ENCODE results near the gene PCAT6. TPM values are rescaled to one million over a fixed set of nuclear protein-coding genes. Genes with fewer than 3 reads are reported as not detected.
"Not testable (repeated sequence)": the region's sequence is repeated elsewhere in the genome, so short reads cannot be mapped to it uniquely, and the experiment has no call there.

PCAT6 gene
- polyA plus RNA-seq, 2 of the 4 experiments (the other 2 are of a cell fraction): 2.3 to 2.4 TPM

GRCh38 chr1:202829223-202829622 is 18.5 kb downstream of the PCAT6 start:
- peak; percentile 79 for TF ChIP-seq ZC3H11A (IDR thresholded peaks at IDR 0.05)
- DNase-seq (ENCODE audit: low read depth in 1 of 2, low spot score in 1 of 2); H3K27ac ChIP-seq; H3K9me3 ChIP-seq; POLR2A ChIA-PET; H3K4me2 ChIP-seq; H3K4me1 ChIP-seq; FAIRE-seq; ATAC-seq; H3K4me3 ChIP-seq; CTCF ChIA-PET: not testable (repeated sequence)
- WGBS (ENCODE audit: missing lambda C conversion rate): 79% methylated on average over 9 of the region's 9 CpGs

DNA sequence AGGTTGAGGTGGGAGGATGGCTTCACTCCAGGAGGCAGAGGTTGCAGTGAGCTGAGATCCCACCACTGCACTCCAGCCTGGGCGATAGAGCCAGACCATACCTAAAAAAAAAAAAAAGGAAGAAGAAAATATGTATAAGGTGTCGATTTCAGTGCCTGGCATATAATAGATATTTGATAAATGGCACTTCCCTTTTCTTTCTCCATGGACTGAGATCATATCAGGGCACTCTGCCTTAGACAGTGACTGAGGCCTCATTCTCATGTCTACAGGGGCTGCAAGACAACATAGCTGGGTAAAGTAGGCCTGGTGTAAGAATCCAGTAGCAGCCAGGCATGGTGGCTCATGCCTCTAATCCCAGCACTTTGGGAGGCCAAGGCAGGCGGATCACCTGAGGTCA is 21.2 kb downstream of the PCAT6 start:
- TF ChIP-seq RFX5 (IDR thresholded peaks at IDR 0.05) (no peak), RARB (CRISPR knock-in tag; IDR thresholded peaks at IDR 0.05) (no peak), NR3C1 (IDR thresholded peaks at IDR 0.05) (no peak), MYC (IDR thresholded peaks at IDR 0.05; ENCODE audit: borderline replicate concordance, low read length) (no peak), ZC3H11A (IDR thresholded peaks at IDR 0.05) (no peak), FOSB (CRISPR knock-in tag; IDR thresholded peaks at IDR 0.05) (no peak)
- TF ChIP-seq, protein P1, sequence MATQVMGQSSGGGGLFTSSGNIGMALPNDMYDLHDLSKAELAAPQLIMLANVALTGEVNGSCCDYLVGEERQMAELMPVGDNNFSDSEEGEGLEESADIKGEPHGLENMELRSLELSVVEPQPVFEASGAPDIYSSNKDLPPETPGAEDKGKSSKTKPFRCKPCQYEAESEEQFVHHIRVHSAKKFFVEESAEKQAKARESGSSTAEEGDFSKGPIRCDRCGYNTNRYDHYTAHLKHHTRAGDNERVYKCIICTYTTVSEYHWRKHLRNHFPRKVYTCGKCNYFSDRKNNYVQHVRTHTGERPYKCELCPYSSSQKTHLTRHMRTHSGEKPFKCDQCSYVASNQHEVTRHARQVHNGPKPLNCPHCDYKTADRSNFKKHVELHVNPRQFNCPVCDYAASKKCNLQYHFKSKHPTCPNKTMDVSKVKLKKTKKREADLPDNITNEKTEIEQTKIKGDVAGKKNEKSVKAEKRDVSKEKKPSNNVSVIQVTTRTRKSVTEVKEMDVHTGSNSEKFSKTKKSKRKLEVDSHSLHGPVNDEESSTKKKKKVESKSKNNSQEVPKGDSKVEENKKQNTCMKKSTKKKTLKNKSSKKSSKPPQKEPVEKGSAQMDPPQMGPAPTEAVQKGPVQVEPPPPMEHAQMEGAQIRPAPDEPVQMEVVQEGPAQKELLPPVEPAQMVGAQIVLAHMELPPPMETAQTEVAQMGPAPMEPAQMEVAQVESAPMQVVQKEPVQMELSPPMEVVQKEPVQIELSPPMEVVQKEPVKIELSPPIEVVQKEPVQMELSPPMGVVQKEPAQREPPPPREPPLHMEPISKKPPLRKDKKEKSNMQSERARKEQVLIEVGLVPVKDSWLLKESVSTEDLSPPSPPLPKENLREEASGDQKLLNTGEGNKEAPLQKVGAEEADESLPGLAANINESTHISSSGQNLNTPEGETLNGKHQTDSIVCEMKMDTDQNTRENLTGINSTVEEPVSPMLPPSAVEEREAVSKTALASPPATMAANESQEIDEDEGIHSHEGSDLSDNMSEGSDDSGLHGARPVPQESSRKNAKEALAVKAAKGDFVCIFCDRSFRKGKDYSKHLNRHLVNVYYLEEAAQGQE (IDR thresholded peaks at IDR 0.05): no peak
- ChIA-PET POLR2A (no interaction called here), CTCF (no interaction called here)
- H3K4me3 ChIP-seq: no peak overlapping the region
- H3K9me3 ChIP-seq: no peaks in the 10 kb centered on the region
- no peak for DNase-seq (ENCODE audit: low read depth in 1 of 2, low spot score in 1 of 2)
- no peak for FAIRE-seq
- no peaks in the 10 kb centered on the region for H3K4me1 ChIP-seq
- WGBS (ENCODE audit: missing lambda C conversion rate): 57% methylated on average over 3 of the region's 3 CpGs
- no peak overlapping the region for H3K4me2 ChIP-seq
- H3K27ac ChIP-seq: no peak overlapping the region
- ATAC-seq: no peak

GRCh38 chr1:202834771-202835547 is 24.2 kb downstream of the PCAT6 start:
- 0 out of 6 replicates have a peak, but pooled peaks of 1 of the 2 experiments have one; percentile 24 for ATAC-seq
- Histone ChIP-seq H3K4me3 (no peak overlapping the region), H3K27ac (no peak overlapping the region), H3K4me1 (no peaks in the 10 kb centered on the region), H3K9me3 (no peaks in the 10 kb centered on the region), H3K4me2 (no peak overlapping the region)
- TF ChIP-seq POLR2A (IDR thresholded peaks at IDR 0.05; ENCODE audit: low read length) (no peak), RARB (CRISPR knock-in tag; IDR thresholded peaks at IDR 0.05) (no peak), RAD21 (conservative IDR thresholded peaks at IDR 0.05 in 1 of 2, IDR thresholded peaks at IDR 0.05 in 1 of 2) (no peak), EP300 (IDR thresholded peaks at IDR 0.05) (no peak), CHD2 (IDR thresholded peaks at IDR 0.05; ENCODE audit: low read length, partially characterized antibody) (no peak), RCOR1 (IDR thresholded peaks at IDR 0.05; ENCODE audit: low read depth, low read length) (no peak), HEYL (CRISPR knock-in tag; IDR thresholded peaks at IDR 0.05) (no peak), JUNB (IDR thresholded peaks at IDR 0.05) (no peak), SREBF2 (IDR thresholded peaks at IDR 0.05) (no peak), CBX8 (IDR thresholded peaks at IDR 0.05) (no peak), NFE2L2 (conservative IDR thresholded peaks at IDR 0.05; ENCODE audit: low read length) (no peak), FOSB (CRISPR knock-in tag; IDR thresholded peaks at IDR 0.05) (no peak), PHF8 (IDR thresholded peaks at IDR 0.05; ENCODE audit: borderline replicate concordance, low read depth) (no peak), MAFK (IDR thresholded peaks at IDR 0.05; ENCODE audit: partially characterized antibody) (no peak), HOXA7 (CRISPR knock-in tag; IDR thresholded peaks at IDR 0.05) (no peak)
- TF ChIP-seq, protein P2, sequence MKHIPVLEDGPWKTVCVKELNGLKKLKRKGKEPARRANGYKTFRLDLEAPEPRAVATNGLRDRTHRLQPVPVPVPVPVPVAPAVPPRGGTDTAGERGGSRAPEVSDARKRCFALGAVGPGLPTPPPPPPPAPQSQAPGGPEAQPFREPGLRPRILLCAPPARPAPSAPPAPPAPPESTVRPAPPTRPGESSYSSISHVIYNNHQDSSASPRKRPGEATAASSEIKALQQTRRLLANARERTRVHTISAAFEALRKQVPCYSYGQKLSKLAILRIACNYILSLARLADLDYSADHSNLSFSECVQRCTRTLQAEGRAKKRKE (CRISPR knock-in tag; IDR thresholded peaks at IDR 0.05; ENCODE audit: low read depth): no peak
- TF ChIP-seq, protein P3, sequence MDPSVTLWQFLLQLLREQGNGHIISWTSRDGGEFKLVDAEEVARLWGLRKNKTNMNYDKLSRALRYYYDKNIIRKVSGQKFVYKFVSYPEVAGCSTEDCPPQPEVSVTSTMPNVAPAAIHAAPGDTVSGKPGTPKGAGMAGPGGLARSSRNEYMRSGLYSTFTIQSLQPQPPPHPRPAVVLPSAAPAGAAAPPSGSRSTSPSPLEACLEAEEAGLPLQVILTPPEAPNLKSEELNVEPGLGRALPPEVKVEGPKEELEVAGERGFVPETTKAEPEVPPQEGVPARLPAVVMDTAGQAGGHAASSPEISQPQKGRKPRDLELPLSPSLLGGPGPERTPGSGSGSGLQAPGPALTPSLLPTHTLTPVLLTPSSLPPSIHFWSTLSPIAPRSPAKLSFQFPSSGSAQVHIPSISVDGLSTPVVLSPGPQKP (IDR thresholded peaks at IDR 0.05; ENCODE audit: low read depth, low read length): no peak
- TF ChIP-seq, protein P4, sequence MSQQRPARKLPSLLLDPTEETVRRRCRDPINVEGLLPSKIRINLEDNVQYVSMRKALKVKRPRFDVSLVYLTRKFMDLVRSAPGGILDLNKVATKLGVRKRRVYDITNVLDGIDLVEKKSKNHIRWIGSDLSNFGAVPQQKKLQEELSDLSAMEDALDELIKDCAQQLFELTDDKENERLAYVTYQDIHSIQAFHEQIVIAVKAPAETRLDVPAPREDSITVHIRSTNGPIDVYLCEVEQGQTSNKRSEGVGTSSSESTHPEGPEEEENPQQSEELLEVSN (IDR thresholded peaks at IDR 0.05; ENCODE audit: borderline replicate concordance, low read depth): no peak
- TF ChIP-seq, protein P5, sequence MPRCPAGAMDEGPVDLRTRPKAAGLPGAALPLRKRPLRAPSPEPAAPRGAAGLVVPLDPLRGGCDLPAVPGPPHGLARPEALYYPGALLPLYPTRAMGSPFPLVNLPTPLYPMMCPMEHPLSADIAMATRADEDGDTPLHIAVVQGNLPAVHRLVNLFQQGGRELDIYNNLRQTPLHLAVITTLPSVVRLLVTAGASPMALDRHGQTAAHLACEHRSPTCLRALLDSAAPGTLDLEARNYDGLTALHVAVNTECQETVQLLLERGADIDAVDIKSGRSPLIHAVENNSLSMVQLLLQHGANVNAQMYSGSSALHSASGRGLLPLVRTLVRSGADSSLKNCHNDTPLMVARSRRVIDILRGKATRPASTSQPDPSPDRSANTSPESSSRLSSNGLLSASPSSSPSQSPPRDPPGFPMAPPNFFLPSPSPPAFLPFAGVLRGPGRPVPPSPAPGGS (IDR thresholded peaks at IDR 0.05): no peak
- no peak for FAIRE-seq
- ChIA-PET POLR2A (no interaction called here), CTCF (interaction anchor here (0.6 to 1.3 kb wide), 4 partner anchors 9 to 117 kb away, joined by 3 to 5 read pairs (median 4); no protein-coding TSS in a partner anchor)
- WGBS (ENCODE audit: missing lambda C conversion rate): 80% methylated on average over 10 of the region's 10 CpGs
- no peak for DNase-seq (ENCODE audit: low read depth in 1 of 2, low spot score in 1 of 2)
